ENCODE measurements around the gene UGT1A10. TPM values are rescaled to one million over a fixed set of nuclear protein-coding genes. Genes with fewer than 3 reads are reported as not detected.

Gene UGT1A10
- total and polyA plus RNA-seq, 8 donors: 0.09 TPM; not detected in 7

GRCh38 chr2:233811732-233812131 lies 175.5 kb downstream of the UGT1A10 start:
- intact Hi-C loops (cut with DNase I): no loop called here
- FAIRE-seq: no peak
- no peaks in the 10 kb centered on the region for H3K27me3 ChIP-seq

GRCh38 chr2:233813236-233814055 lies 177.2 kb downstream of the UGT1A10 start:
- TF ChIP-seq CTCF (IDR thresholded peaks at IDR 0.05): no peak
- peak in 3 of 6 donors; percentile 7 to 29 (median 7) for DNase-seq
- Histone ChIP-seq H3K27me3 (no peaks in the 10 kb centered on the region), H3K36me3 (no peaks in the 10 kb centered on the region), H3K9me3 (no peaks in the 10 kb centered on the region), H3K4me1 (no peaks in the 10 kb centered on the region), H3K27ac (no peak overlapping the region), H3K4me3 (no peak overlapping the region)
- FAIRE-seq: no peak
- no peak for ATAC-seq
- WGBS, 2 donors: 61 to 67% methylated on average over 3 of the region's 3 CpGs
- intact Hi-C loops (cut with DNase I): no loop called here

More at GRCh38 chr2:233811732-233812131, 175.5 kb downstream of the UGT1A10 start:
- H3K4me1 ChIP-seq: no peaks in the 10 kb centered on the region
- no peak overlapping the region for H3K27ac ChIP-seq
- no peak for TF ChIP-seq CTCF (IDR thresholded peaks at IDR 0.05)
- WGBS, 2 donors: 74 to 87% methylated on average over 8 of the region's 8 CpGs
- no peaks in the 10 kb centered on the region for H3K9me3 ChIP-seq
- no peak overlapping the region for H3K4me3 ChIP-seq
- ATAC-seq (no peak), DNase-seq (peak in 2 of 6 donors; percentile 10 to 22)
- no peaks in the 10 kb centered on the region for H3K36me3 ChIP-seq

GRCh38 chr2:233814056-233814835 lies 178.0 kb downstream of the UGT1A10 start:
- DNase-seq: peak in 2 of 6 donors; percentile 2 to 14
- no peak for ATAC-seq
- H3K27me3 ChIP-seq: no peaks in the 10 kb centered on the region

GRCh38 chr2:233815861-233816260 lies 179.6 kb downstream of the UGT1A10 start:
- DNase-seq: no peak
- Histone ChIP-seq H3K4me3 (no peak overlapping the region), H3K4me1 (no peaks in the 10 kb centered on the region), H3K9me3 (no peaks in the 10 kb centered on the region), H3K27me3 (no peaks in the 10 kb centered on the region), H3K27ac (no peak overlapping the region), H3K36me3 (no peaks in the 10 kb centered on the region)
- intact Hi-C loops (cut with DNase I): no loop called here
- no peak for ATAC-seq
- FAIRE-seq: no peak
- WGBS, 2 donors: 73 to 87% methylated on average over 6 of the region's 6 CpGs
- TF ChIP-seq CTCF (IDR thresholded peaks at IDR 0.05): no peak

More at GRCh38 chr2:233814056-233814835, 178.0 kb downstream of the UGT1A10 start:
- H3K4me1 ChIP-seq: no peaks in the 10 kb centered on the region
- intact Hi-C loops (cut with DNase I): no loop called here
- 66 to 81% methylated on average over 2 of the region's 2 CpGs for WGBS, 2 donors
- no peaks in the 10 kb centered on the region for H3K9me3 ChIP-seq
- FAIRE-seq: no peak
- H3K4me3 ChIP-seq: no peak overlapping the region
- no peaks in the 10 kb centered on the region for H3K36me3 ChIP-seq
- TF ChIP-seq CTCF (IDR thresholded peaks at IDR 0.05): no peak
- no peak overlapping the region for H3K27ac ChIP-seq

Measured in pancreas (tissue), 10 donors.